GM19240 (cell line): ENCODE data around the gene CLCNKB.
"Not testable (repeated sequence)": the region's sequence is repeated elsewhere in the genome, so short reads cannot be mapped to it uniquely, and the experiment has no call there.

Source experiments
- DNase-seq: peaks from one replicate; pipeline ENCODE4 v3.0.0; 2011; ENCODE audit warnings: low spot score; ENCODE audit not compliant: insufficient read length

Gene CLCNKB

GRCh38 chr1:16043521-16043920 is at the start of gene CLCNKB:
CLCNKB (plus strand) TSS chr1:16043782; CDS start chr1:16044493, 711 bp downstream.
- no peak for DNase-seq

DNA sequence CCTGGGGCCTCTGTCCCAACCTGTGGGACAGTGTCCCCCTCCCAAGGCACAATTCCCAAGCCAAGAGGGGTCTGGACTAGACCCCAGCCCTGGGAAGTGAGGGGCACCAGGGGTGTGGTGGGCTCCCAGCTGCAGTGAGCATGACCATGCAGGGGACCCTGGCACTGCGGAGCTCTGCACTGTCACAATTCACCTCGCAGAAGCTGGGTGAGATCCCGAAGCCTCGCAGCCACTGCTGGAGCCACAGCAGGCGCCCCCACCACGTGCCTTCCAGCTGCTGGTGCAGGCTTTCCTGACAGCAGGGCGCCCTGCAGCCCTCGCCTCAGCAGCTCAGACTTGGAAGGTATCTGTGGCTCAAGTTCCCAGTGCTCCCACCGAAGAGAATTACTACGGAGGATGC is 49.5 kb upstream of the CLCNKB start:
- DNase-seq, result no peak

- DNase-seq, result peak; percentile 49
Observed at GRCh38 chr1:15994590-15995351, 48.8 kb upstream of the CLCNKB start.

DNA sequence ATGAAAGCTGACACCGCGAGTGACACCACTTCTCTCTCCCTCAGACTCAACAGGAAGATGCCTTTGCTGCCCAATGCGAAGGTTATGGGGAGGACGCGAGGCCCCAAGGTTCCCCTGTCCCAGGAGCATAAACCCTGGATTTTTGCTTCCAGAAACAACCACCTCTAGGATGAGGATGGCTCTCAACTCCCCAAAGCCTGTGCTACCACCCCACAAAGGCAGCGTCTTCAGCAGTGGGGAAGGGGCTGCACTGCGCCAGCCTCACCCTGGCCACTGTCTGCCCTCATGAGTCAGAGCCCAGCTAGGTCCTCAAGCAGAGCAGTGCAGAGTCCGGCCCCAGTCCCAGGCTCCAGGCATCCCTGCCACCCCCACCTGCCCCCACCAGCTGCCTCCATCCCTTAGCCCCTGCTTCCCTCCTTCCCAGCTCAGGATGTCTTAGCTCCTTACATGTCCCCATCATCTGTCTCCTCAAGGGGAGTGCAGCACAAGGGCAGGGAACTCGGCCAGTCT is 46.5 kb upstream of the CLCNKB start:
- no peak for DNase-seq

DNA sequence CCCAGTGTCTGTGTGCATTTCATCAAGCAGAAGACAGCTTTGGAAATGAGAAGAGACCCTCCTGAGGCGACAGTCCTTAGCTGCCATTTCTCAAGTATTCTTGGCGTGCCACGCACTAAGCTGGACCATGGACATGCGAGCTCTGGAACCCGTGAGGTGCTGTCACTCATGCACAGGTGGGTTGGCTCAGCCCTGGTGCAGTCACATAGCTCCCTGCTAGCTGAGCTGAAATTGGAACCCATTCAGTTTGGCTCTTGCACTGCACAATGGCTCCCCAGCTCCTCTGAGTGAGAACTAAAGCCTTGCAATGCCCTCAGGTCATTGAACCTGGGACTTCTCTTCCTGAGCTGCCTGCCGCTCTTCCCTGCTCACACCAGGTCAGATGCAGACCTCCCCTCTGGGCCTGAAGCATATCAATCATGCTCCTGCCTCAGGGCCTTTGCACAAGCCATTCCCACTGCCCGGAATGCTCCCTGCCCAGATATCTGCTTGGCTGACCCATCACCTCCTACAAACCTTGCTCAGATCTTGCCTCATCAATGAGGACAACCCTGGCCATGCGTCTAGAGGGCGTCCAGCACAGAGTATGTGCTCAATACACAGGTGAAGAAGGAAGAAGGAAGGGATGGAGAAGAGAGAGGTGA is 45.8 kb upstream of the CLCNKB start:
- DNase-seq, result no peak

GRCh38 chr1:15998929-15999328 is 44.7 kb upstream of the CLCNKB start:
- DNase-seq, result no peak

GRCh38 chr1:16001274-16001673 is 42.3 kb upstream of the CLCNKB start:
- not testable (repeated sequence) for DNase-seq

DNA sequence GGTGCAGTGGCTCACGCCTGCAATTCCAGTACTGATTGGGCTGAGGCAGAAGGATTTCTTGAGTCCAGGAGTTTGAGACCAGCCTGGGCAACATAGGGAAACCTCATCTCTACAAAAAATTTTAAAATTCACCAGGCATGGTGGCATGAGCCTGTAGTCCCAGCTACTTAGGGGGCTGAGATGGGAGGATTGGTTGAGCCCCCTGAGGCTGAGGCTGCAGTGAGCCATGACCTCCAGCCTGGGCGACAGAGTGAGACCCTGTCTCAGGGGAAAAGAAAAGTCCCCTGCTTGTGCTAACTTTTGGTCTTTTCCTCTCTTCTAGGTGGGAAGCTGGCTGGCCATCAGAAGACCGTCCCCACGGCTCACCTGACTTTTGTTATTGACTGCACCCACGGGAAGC is 38.0 kb upstream of the CLCNKB start:
- no peak for DNase-seq

GRCh38 chr1:16006010-16006409 is 37.6 kb upstream of the CLCNKB start:
- no peak for DNase-seq

GRCh38 chr1:16006552-16007485 is 36.8 kb upstream of the CLCNKB start:
- no peak for DNase-seq

DNA sequence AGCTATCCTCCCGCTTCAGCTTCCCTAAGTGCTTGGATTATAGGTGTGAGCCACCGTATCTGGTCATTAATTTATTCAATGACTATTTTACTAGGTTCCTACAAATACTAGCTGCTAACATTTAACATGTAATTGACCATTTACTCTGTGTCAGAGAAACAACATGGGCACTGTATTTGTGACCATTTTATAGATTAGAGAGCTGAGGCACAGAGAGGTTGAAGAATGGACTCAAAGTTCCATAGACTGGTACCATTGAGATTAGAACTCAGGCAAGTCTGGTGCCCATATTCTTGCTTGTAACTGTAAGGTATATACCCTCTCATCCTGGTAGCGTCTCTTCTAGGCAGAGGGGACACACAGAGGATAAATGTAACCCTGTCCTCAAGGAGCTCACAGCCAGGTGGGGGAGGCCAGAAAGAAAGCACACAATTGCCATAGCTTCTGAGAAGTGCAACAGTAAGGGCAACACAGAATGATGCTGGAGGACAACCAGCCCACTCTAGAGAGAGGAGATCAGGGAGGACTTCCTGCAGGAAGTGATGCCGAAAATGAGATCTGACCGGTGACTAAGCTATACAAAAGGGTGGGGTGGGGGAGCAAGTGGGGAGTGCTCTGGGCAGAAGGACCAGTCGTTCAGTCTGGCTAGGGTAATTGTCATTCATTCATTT is 35.8 kb upstream of the CLCNKB start:
- DNase-seq, result no peak

GRCh38 chr1:16009030-16009460 is 34.5 kb upstream of the CLCNKB start:
- DNase-seq, result peak; percentile 57

- DNase-seq, result no peak
Observed at GRCh38 chr1:16009678-16010077, 33.9 kb upstream of the CLCNKB start.

DNA sequence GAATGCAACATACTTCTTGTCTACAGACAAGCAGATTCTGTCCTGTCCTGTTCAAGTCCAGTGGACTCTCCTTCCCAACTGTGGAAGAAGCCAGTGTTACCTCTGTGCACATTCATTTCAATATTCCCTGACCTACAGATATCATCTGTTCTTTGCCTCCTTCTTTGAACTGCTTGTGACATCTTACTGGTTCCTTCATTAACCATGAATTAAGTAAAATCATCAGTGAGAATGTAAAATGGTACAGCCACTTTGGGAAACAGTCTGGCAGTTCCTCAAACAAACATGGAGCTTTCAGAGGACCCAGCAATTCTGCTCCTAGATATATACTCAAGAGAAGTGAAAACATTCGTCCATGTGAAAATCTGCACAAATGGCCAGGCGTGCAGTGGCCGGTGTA is 32.7 kb upstream of the CLCNKB start:
- DNase-seq, result no peak

DNA sequence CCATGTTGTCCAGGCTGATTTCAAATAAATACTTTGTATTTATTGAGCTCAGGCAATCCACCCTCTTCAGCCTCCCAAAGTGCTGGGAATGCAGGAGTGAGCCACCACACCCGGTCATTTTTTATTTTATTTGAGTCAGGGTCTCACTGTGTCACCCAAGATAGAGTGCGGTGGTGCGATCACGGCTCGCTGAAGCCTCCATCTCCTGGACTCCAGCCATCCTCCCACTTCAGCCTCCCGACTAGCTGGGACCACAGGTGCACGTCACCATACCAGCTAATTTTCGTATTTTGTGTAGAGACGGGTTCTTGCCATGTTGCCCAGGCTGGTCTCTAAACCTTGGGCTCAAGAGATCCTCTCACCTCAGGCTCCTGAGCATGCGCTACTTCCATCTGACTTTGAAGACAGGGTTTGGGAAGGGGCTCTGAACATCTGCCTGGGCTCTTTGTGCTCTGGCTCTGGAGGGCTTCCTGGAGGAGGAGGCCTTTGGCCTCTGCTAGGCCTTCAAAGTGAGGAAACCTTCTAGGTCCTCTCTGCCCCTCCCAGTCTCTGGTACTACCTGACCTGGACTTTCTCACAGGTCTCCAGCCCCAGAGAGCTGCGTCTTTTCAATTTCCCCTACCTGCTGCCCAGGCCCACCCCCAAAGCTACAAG is 31.5 kb upstream of the CLCNKB start:
- no peak for DNase-seq

- DNase-seq, result no peak
Observed at GRCh38 chr1:16012590-16013219, 30.9 kb upstream of the CLCNKB start.

GRCh38 chr1:16013220-16013907 is 30.2 kb upstream of the CLCNKB start:
- no peak for DNase-seq

DNA sequence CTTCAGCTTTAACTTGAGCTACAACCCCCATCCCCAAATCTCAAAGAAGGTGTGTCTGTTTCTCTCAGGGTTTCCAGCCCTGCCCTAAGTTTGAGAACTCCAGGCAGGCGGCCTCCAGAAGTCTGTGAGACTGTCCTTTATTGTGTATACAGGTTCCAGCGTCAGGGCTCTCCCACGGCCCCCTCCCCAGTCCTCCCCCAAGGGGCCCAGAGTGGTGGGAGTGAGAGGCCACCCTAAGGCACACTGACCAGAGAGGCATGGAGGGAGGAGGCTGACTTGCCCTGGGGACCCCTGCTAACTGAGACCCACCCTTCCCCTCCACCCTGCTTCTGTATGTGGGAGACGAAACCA is 29.7 kb upstream of the CLCNKB start:
- DNase-seq, result no peak
